OCI-LY1 (cell line): ENCODE data around the gene SPOCK1.

Experiments used
- H2AFZ ChIP-seq: fragments of 200-600 bp; sonication (generic), shearing (Covaris generic); 2 replicates; pipeline ENCODE4 v1.6.0; 2014; ENCODE audit warnings: antibody characterized with exemption, mild to moderate bottlenecking, low read length
- H3F3A ChIP-seq: fragments of 200-600 bp; sonication (generic), shearing (Covaris generic); 2 replicates; pipeline ENCODE4 v1.6.0; 2014; ENCODE audit warnings: mild to moderate bottlenecking, antibody characterized with exemption, low read length, moderate library complexity; ENCODE audit not compliant: insufficient read depth
- H3K27ac ChIP-seq: fragments of 200-600 bp; sonication (generic); 2 replicates; pipeline ENCODE4 v1.5.1; 2014; ENCODE audit warnings: low read length, mixed run types, mild to moderate bottlenecking, low read depth; ENCODE audit not compliant: poor library complexity, severe bottlenecking
- H3K27me3 ChIP-seq: fragments of 200-600 bp; sonication (generic); 2 replicates; pipeline ENCODE4 v1.6.0; 2014; ENCODE audit warnings: antibody characterized with exemption, mild to moderate bottlenecking, low read length, moderate library complexity; ENCODE audit not compliant: insufficient read depth
- H3K36me3 ChIP-seq: fragments of 200-600 bp; sonication (generic); 2 replicates; pipeline ENCODE4 v1.6.1; 2014; ENCODE audit warnings: mild to moderate bottlenecking, antibody characterized with exemption, low read length, moderate library complexity, mixed read lengths; ENCODE audit not compliant: insufficient read depth
- H3K4me1 ChIP-seq: fragments of 200-600 bp; sonication (generic); 2 replicates; pipeline ENCODE4 v1.5.1; 2014; ENCODE audit warnings: mild to moderate bottlenecking, low read length, moderate library complexity; ENCODE audit not compliant: insufficient read depth, severe bottlenecking
- H3K4me2 ChIP-seq: fragments of 200-600 bp; sonication (generic), shearing (Covaris generic); 2 replicates; pipeline ENCODE4 v1.6.1; 2014; ENCODE audit warnings: low read length
- H3K4me3 ChIP-seq: fragments of 200-600 bp; sonication (generic); 2 replicates; pipeline ENCODE4 v1.5.1; 2014; ENCODE audit warnings: low read length, low read depth, mild to moderate bottlenecking, mixed read lengths; ENCODE audit not compliant: poor library complexity, severe bottlenecking
- H3K79me2 ChIP-seq: fragments of 200-600 bp; shearing (Covaris generic); 2 replicates; pipeline ENCODE4 v1.6.1; 2016; ENCODE audit warnings: mixed run types, low read length, mixed read lengths; ENCODE audit not compliant: insufficient read depth
- H3K9ac ChIP-seq: fragments of 200-600 bp; sonication (generic), shearing (Covaris generic); 2 replicates; pipeline ENCODE4 v1.6.1; 2014; ENCODE audit warnings: mild to moderate bottlenecking, low read length, mixed read lengths
- H3K9me2 ChIP-seq: fragments of 200-600 bp; sonication (generic), shearing (Covaris generic); 2 replicates; pipeline ENCODE4 v1.6.1; 2014; ENCODE audit warnings: low read depth, mild to moderate bottlenecking, low read length, mixed read lengths
- H3K9me3 ChIP-seq: fragments of 200-600 bp; shearing (Covaris generic); 2 replicates; pipeline ENCODE4 v1.6.1; 2014; ENCODE audit warnings: low read length, mixed read lengths
- H4K20me1 ChIP-seq: fragments of 200-600 bp; sonication (generic), shearing (Covaris generic); 2 replicates; pipeline ENCODE4 v1.6.0; 2016; ENCODE audit warnings: mild to moderate bottlenecking, low read length; ENCODE audit not compliant: insufficient read depth
- EZH2 ChIP-seq: fragments of 200-600 bp; sonication (generic), shearing (Covaris generic); IDR thresholded peaks from 2 replicates; pipeline ENCODE4 v1.8.0; 2017; ENCODE audit warnings: borderline replicate concordance, mixed run types, mild to moderate bottlenecking, antibody characterized with exemption, low read length, moderate library complexity, mixed read lengths
- TF ChIP-seq, protein P1 (sequence below): fragments of 200-600 bp; sonication (generic), shearing (Covaris generic); IDR thresholded peaks from 2 replicates; pipeline ENCODE4 v1.5.1; 2017; ENCODE audit warnings: mild to moderate bottlenecking, antibody characterized with exemption, low read length, moderate library complexity, mixed read lengths

The SPOCK1 gene

DNA sequence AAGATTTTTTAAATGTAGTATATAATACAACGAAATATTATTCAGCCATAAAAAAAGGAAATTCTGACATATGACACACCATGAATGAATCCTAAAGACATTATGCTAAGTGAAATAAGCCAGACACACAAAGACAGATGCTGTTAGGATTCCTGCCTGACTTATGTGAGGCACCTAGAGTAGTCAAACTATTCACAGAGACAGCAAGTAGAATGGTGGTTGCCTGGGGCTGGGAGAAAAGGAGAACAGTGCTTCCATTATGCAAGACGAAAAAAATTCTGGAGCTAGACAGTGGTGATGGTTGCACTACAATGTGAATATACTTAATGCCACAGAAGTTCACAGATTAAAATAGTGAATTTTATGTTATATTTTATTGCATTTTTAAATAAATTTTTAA, 66.8 kb downstream of the SPOCK1 start:
- H3K27me3 ChIP-seq: no peaks in the 10 kb centered on the region
- H3F3A ChIP-seq: no peaks in the 10 kb centered on the region
- H3K4me2 ChIP-seq: no peak overlapping the region
- H3K27ac ChIP-seq: no peak overlapping the region
- no peaks in the 10 kb centered on the region for H3K4me1 ChIP-seq
- no peaks in the 10 kb centered on the region for H3K9me2 ChIP-seq
- TF ChIP-seq, protein P1, sequence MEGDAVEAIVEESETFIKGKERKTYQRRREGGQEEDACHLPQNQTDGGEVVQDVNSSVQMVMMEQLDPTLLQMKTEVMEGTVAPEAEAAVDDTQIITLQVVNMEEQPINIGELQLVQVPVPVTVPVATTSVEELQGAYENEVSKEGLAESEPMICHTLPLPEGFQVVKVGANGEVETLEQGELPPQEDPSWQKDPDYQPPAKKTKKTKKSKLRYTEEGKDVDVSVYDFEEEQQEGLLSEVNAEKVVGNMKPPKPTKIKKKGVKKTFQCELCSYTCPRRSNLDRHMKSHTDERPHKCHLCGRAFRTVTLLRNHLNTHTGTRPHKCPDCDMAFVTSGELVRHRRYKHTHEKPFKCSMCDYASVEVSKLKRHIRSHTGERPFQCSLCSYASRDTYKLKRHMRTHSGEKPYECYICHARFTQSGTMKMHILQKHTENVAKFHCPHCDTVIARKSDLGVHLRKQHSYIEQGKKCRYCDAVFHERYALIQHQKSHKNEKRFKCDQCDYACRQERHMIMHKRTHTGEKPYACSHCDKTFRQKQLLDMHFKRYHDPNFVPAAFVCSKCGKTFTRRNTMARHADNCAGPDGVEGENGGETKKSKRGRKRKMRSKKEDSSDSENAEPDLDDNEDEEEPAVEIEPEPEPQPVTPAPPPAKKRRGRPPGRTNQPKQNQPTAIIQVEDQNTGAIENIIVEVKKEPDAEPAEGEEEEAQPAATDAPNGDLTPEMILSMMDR: no peak
- no peak overlapping the region for H3K4me3 ChIP-seq
- no peaks in the 10 kb centered on the region for H3K9me3 ChIP-seq
- no peaks in the 10 kb centered on the region for H3K79me2 ChIP-seq
- H2AFZ ChIP-seq: no peak overlapping the region
- H3K36me3 ChIP-seq: no peaks in the 10 kb centered on the region
- H3K9ac ChIP-seq: no peak overlapping the region
- no peaks in the 10 kb centered on the region for H4K20me1 ChIP-seq

DNA sequence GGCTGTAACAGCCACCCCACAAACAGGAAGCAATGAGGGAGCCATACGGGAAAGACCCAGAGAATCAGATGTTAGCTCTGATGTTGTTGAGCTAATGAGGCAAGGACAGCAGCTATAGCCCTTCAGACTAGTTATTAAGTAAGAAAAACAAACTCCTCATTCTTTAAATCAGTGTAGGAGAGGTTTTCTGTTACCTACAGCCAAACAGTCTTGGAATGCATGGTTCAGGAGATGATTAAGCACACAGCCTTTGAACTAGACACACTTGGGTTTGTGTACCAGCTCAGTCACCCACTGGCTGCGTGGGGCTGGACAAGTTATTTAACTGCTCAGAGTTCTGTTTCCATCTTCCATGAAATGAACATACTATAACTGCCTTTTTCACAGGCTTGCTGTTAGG, 68.1 kb downstream of the SPOCK1 start:
- no peak overlapping the region for H3K4me2 ChIP-seq
- H3F3A ChIP-seq: no peaks in the 10 kb centered on the region
- no peak overlapping the region for H3K4me3 ChIP-seq
- TF ChIP-seq EZH2: no peak
- TF ChIP-seq, protein P1: no peak
- H3K36me3 ChIP-seq: no peaks in the 10 kb centered on the region
- no peaks in the 10 kb centered on the region for H3K79me2 ChIP-seq
- no peak overlapping the region for H3K9ac ChIP-seq
- no peaks in the 10 kb centered on the region for H3K27me3 ChIP-seq
- no peak overlapping the region for H3K27ac ChIP-seq
- no peaks in the 10 kb centered on the region for H4K20me1 ChIP-seq
- H3K4me1 ChIP-seq: no peaks in the 10 kb centered on the region
- no peaks in the 10 kb centered on the region for H3K9me2 ChIP-seq
- no peaks in the 10 kb centered on the region for H3K9me3 ChIP-seq
- H2AFZ ChIP-seq: no peak overlapping the region

DNA sequence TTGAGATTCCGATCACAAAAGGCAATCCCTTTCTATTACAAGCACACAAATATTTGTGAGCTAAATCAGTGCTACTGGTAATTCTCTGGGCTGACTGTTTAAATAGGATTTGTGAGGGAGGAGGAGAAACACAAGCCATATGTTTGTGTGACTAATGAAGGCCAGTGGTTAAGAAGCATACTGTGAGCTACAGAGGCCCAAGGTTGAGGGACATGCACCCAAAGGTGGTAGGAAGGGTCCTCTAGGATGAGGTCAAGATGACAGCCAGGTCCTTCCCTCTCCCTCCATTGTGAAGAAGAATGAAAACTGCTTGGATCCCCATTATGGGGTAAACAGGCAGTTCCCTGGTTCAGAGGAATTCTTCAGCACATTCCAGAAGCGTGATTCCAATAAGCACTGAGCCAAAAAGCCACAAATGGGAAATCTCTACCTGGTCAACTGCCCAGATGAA, 83.9 kb downstream of the SPOCK1 start:
- H3K4me2 ChIP-seq: no peak overlapping the region
- no peak overlapping the region for H3K4me3 ChIP-seq
- no peak overlapping the region for H2AFZ ChIP-seq
- H3K27ac ChIP-seq: no peak overlapping the region
- H3K9me2 ChIP-seq: no peaks in the 10 kb centered on the region
- H3K4me1 ChIP-seq: no peaks in the 10 kb centered on the region
- H3K9ac ChIP-seq: no peak overlapping the region
- TF ChIP-seq EZH2: no peak
- TF ChIP-seq, protein P1: no peak
- no peaks in the 10 kb centered on the region for H3F3A ChIP-seq
- peaks cover 3% of the 10 kb centered on the region; the same call in 1 of the 2 replicates for H3K9me3 ChIP-seq
- no peaks in the 10 kb centered on the region for H3K36me3 ChIP-seq
- no peaks in the 10 kb centered on the region for H3K27me3 ChIP-seq
- H4K20me1 ChIP-seq: no peaks in the 10 kb centered on the region
- no peaks in the 10 kb centered on the region for H3K79me2 ChIP-seq
